ENCODE results near the gene STK38L.

STK38L gene

DNA sequence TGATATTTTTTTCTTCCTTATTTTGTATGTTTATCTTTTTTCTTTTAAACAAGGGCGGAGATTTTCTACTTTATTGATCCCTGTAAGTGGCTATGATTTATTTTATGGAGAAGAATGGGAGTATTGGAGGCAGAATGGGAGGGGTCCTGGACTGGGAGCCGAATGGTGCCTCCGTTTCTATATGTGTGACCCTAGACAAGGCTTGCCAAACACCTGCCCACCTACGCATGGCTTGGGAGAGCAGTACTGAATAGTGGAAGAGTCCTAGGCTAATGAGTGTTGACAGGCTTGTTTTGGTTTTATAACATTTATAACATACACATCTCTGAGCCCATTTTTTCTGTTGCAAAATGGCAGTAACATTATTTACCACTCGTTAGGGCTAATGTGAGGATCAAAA, 29.0 kb downstream of the STK38L start:
- Histone ChIP-seq H3K4me3 (ENCODE audit: low read length in 2 of 2) (peak overlapping the region in 1 of 2 donors; percentile 34), H3K9ac (ENCODE audit: low read depth in 1 of 2, low read length in 2 of 2) (peak overlapping the region in 1 of 2 donors; percentile 13), H3K4me1 (ENCODE audit: control insufficient read depth in 2 of 2, insufficient read depth in 2 of 2, low read length in 2 of 2) (peaks cover 21 to 45% of the 10 kb centered on the region in 2 donors)

DNA sequence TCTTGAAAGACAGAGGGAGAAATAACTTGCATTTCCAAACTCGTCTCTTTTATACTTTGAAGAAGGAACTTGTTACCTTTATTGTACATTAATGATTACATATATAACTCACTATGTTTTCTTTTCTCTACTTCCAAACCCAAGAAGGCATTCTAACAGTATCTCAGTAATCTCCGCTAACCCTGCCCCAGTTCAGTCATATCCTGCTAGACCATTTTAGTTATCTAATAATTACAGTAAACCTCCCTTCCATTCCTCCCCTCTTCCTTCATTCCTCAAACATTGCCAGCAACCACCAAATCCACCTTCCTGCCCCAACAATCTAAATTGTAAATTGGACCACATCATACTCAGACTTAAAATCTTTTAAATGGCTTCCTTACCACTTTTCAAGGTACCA, 30.6 kb downstream of the STK38L start:
- H3K27ac ChIP-seq (ENCODE audit: low read depth in 2 of 2, low read length in 2 of 2) = no peak overlapping the region
- no peaks in the 10 kb centered on the region for H3K36me3 ChIP-seq (ENCODE audit: control insufficient read depth in 2 of 2, insufficient read depth in 2 of 2, low read length in 2 of 2)
- no peak overlapping the region for H3K4me3 ChIP-seq (ENCODE audit: low read length in 2 of 2)
- H3K9me3 ChIP-seq (ENCODE audit: control insufficient read depth in 2 of 2, low read length in 2 of 2) = no peaks in the 10 kb centered on the region
- H3K9ac ChIP-seq (ENCODE audit: low read depth in 1 of 2, low read length in 2 of 2) = no peak overlapping the region
- peaks cover 29 to 54% of the 10 kb centered on the region in 2 donors for H3K4me1 ChIP-seq (ENCODE audit: control insufficient read depth in 2 of 2, insufficient read depth in 2 of 2, low read length in 2 of 2)
- no peaks in the 10 kb centered on the region for H3K27me3 ChIP-seq (ENCODE audit: control insufficient read depth in 2 of 2, insufficient read depth in 2 of 2, low read length in 2 of 2)

More for the DNA sequence above, 29.0 kb downstream of the STK38L start:
- Histone ChIP-seq H3K27me3 (ENCODE audit: control insufficient read depth in 2 of 2, insufficient read depth in 2 of 2, low read length in 2 of 2) (no peaks in the 10 kb centered on the region), H3K9me3 (ENCODE audit: control insufficient read depth in 2 of 2, low read length in 2 of 2) (no peaks in the 10 kb centered on the region), H3K36me3 (ENCODE audit: control insufficient read depth in 2 of 2, insufficient read depth in 2 of 2, low read length in 2 of 2) (no peaks in the 10 kb centered on the region), H3K27ac (ENCODE audit: low read depth in 2 of 2, low read length in 2 of 2) (peak overlapping the region; percentile 73 to 77)

DNA sequence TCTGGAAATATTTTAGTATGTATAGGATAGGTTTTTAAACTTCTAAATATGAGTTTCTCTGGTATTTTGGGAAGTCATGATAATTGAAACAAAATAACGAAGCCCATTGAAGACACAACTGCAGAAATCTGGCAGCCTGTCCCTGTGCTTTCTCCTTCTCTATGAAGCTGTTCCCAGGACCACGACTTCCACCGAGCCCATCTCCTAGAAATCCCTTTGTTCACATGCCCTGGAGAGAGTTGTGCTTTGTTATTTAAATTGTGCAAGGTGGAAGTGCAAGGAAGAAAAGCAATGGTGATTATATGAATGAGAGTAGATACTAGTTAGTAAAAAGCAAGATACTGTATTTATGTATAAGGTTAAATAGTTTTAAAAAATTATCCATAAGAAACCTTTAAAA, 32.2 kb downstream of the STK38L start:
- Histone ChIP-seq H3K4me1 (ENCODE audit: control insufficient read depth in 2 of 2, insufficient read depth in 2 of 2, low read length in 2 of 2) (peaks cover 35 to 61% of the 10 kb centered on the region in 2 donors), H3K27me3 (ENCODE audit: control insufficient read depth in 2 of 2, insufficient read depth in 2 of 2, low read length in 2 of 2) (no peaks in the 10 kb centered on the region), H3K36me3 (ENCODE audit: control insufficient read depth in 2 of 2, insufficient read depth in 2 of 2, low read length in 2 of 2) (no peaks in the 10 kb centered on the region), H3K27ac (ENCODE audit: low read depth in 2 of 2, low read length in 2 of 2) (no peak overlapping the region), H3K4me3 (ENCODE audit: low read length in 2 of 2) (no peak overlapping the region), H3K9me3 (ENCODE audit: control insufficient read depth in 2 of 2, low read length in 2 of 2) (no peaks in the 10 kb centered on the region), H3K9ac (ENCODE audit: low read depth in 1 of 2, low read length in 2 of 2) (no peak overlapping the region)

DNA sequence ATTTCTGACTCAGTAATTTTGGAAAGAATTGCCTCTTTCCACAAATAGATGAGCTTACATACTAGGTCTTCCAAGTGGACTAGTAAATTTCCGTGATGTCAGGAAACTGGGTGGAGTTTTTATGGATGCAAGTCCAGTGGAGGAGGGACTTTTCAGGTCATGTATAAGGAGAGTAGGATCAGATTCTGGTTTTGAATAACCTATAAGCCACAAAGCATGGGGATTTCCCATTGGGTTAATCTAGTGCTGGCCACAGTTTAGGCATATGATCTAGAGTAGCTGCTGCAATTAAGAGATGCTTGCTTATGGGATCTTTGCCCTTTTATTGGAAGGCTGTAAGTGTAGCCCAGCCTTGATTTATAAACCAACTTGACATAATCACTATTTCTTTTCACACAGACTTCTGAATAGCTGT, 33.8 kb downstream of the STK38L start:
- H3K4me1 ChIP-seq (ENCODE audit: control insufficient read depth in 2 of 2, insufficient read depth in 2 of 2, low read length in 2 of 2) = peaks cover 25 to 50% of the 10 kb centered on the region in 2 donors
- no peak overlapping the region for H3K4me3 ChIP-seq (ENCODE audit: low read length in 2 of 2)
- H3K27me3 ChIP-seq (ENCODE audit: control insufficient read depth in 2 of 2, insufficient read depth in 2 of 2, low read length in 2 of 2) = no peaks in the 10 kb centered on the region
- no peak overlapping the region for H3K9ac ChIP-seq (ENCODE audit: low read depth in 1 of 2, low read length in 2 of 2)
- H3K27ac ChIP-seq (ENCODE audit: low read depth in 2 of 2, low read length in 2 of 2) = peak overlapping the region; percentile 62 to 69
- no peaks in the 10 kb centered on the region for H3K36me3 ChIP-seq (ENCODE audit: control insufficient read depth in 2 of 2, insufficient read depth in 2 of 2, low read length in 2 of 2)
- no peaks in the 10 kb centered on the region for H3K9me3 ChIP-seq (ENCODE audit: control insufficient read depth in 2 of 2, low read length in 2 of 2)

DNA sequence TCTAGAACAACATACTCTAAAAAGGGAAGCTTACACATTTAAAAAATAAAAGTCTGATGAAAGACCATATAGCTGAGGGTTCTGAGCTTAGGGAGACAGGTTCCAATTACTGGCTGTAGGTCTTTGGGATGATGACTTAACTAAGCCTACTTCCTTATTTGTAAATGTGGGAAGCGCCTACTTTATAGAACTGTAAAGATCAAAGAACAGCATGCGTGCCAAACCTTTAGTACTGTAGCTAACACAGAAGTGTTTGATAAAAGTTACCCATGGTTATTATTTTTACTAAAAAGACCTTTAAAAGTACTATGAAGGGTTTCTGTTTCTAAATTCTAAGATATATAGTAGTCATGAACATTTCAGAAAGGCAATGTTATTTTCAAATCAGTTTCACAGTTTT, 35.7 kb downstream of the STK38L start:
- Histone ChIP-seq H3K9me3 (ENCODE audit: control insufficient read depth in 2 of 2, low read length in 2 of 2) (no peaks in the 10 kb centered on the region), H3K9ac (ENCODE audit: low read depth in 1 of 2, low read length in 2 of 2) (no peak overlapping the region), H3K36me3 (ENCODE audit: control insufficient read depth in 2 of 2, insufficient read depth in 2 of 2, low read length in 2 of 2) (no peaks in the 10 kb centered on the region), H3K27ac (ENCODE audit: low read depth in 2 of 2, low read length in 2 of 2) (peak overlapping the region; percentile 34 to 65), H3K4me3 (ENCODE audit: low read length in 2 of 2) (peak overlapping the region in 1 of 2 donors; percentile 28), H3K4me1 (ENCODE audit: control insufficient read depth in 2 of 2, insufficient read depth in 2 of 2, low read length in 2 of 2) (peaks cover 19 to 39% of the 10 kb centered on the region in 2 donors), H3K27me3 (ENCODE audit: control insufficient read depth in 2 of 2, insufficient read depth in 2 of 2, low read length in 2 of 2) (no peaks in the 10 kb centered on the region)

DNA sequence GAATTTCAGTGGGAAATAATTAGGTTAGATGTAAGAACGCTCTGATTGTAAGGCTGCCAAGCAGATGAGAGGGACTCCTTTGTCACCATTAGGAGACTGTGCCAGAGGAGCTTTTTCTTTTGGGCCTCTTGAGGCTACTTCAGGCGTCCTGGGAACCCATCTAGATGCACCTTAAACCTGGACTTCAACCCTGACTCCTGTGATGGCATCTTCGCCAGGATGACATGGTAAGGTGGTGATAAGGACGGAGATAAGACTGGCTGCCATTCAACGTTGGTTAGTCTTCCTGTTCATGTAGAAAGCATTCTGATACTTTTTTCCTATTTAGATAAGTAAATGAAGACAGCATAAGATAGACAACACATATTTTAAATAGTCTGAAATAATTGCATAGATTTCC, 36.3 kb downstream of the STK38L start:
- no peak overlapping the region for H3K9ac ChIP-seq (ENCODE audit: low read depth in 1 of 2, low read length in 2 of 2)
- peak overlapping the region in 1 of 2 donors; percentile 28 for H3K4me3 ChIP-seq (ENCODE audit: low read length in 2 of 2)
- no peaks in the 10 kb centered on the region for H3K36me3 ChIP-seq (ENCODE audit: control insufficient read depth in 2 of 2, insufficient read depth in 2 of 2, low read length in 2 of 2)
- H3K27ac ChIP-seq (ENCODE audit: low read depth in 2 of 2, low read length in 2 of 2) = peak overlapping the region; percentile 34 to 65
- H3K27me3 ChIP-seq (ENCODE audit: control insufficient read depth in 2 of 2, insufficient read depth in 2 of 2, low read length in 2 of 2) = no peaks in the 10 kb centered on the region
- H3K4me1 ChIP-seq (ENCODE audit: control insufficient read depth in 2 of 2, insufficient read depth in 2 of 2, low read length in 2 of 2) = peaks cover 19 to 38% of the 10 kb centered on the region in 2 donors
- H3K9me3 ChIP-seq (ENCODE audit: control insufficient read depth in 2 of 2, low read length in 2 of 2) = no peaks in the 10 kb centered on the region

DNA sequence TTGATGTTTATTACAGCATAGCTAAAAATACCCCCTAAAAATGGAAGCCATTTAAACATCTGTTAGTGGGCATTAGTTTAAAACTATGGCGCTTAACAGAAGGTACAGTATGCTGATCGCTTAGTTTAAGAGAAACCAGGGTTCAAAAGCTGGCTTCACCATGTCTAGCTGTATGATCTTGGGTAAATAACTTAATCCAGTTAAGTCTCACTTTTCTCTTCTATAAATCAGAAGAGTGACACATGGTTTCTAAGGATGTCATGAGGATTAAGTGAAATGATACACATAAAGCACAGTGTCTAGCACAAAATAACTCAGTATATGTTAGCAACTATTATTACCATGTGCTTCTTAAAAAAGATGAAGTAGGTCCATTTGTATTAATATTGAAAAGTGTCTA, 38.7 kb downstream of the STK38L start:
- Histone ChIP-seq H3K4me1 (ENCODE audit: control insufficient read depth in 2 of 2, insufficient read depth in 2 of 2, low read length in 2 of 2) (peaks cover 14 to 28% of the 10 kb centered on the region in 2 donors), H3K27ac (ENCODE audit: low read depth in 2 of 2, low read length in 2 of 2) (no peak overlapping the region), H3K9ac (ENCODE audit: low read depth in 1 of 2, low read length in 2 of 2) (no peak overlapping the region), H3K36me3 (ENCODE audit: control insufficient read depth in 2 of 2, insufficient read depth in 2 of 2, low read length in 2 of 2) (no peaks in the 10 kb centered on the region), H3K4me3 (ENCODE audit: low read length in 2 of 2) (no peak overlapping the region), H3K9me3 (ENCODE audit: control insufficient read depth in 2 of 2, low read length in 2 of 2) (no peaks in the 10 kb centered on the region), H3K27me3 (ENCODE audit: control insufficient read depth in 2 of 2, insufficient read depth in 2 of 2, low read length in 2 of 2) (no peaks in the 10 kb centered on the region)

DNA sequence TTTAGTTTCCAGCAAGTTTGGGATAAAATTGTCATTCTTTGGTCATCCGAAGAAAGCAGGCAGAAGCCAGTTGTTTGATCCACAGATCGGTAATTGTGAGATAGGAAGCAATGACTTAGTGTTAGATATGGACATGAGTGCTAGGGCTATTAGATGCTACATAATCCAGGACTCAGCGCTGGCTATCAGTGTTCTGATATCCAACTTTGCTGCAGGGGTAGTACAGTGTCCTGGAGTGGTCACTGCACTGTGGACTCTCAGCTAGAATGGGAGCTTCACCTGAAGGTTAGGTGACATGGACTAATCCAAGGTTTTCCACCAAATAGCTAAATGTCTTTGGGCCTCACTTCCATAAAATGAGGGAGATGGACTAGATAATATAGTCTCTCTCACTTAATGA, 39.9 kb downstream of the STK38L start:
- Histone ChIP-seq H3K27ac (ENCODE audit: low read depth in 2 of 2, low read length in 2 of 2) (no peak overlapping the region), H3K36me3 (ENCODE audit: control insufficient read depth in 2 of 2, insufficient read depth in 2 of 2, low read length in 2 of 2) (no peaks in the 10 kb centered on the region), H3K4me3 (ENCODE audit: low read length in 2 of 2) (no peak overlapping the region), H3K9ac (ENCODE audit: low read depth in 1 of 2, low read length in 2 of 2) (no peak overlapping the region), H3K9me3 (ENCODE audit: control insufficient read depth in 2 of 2, low read length in 2 of 2) (no peaks in the 10 kb centered on the region), H3K27me3 (ENCODE audit: control insufficient read depth in 2 of 2, insufficient read depth in 2 of 2, low read length in 2 of 2) (no peaks in the 10 kb centered on the region), H3K4me1 (ENCODE audit: control insufficient read depth in 2 of 2, insufficient read depth in 2 of 2, low read length in 2 of 2) (peaks cover 6 to 19% of the 10 kb centered on the region in 2 donors)

DNA sequence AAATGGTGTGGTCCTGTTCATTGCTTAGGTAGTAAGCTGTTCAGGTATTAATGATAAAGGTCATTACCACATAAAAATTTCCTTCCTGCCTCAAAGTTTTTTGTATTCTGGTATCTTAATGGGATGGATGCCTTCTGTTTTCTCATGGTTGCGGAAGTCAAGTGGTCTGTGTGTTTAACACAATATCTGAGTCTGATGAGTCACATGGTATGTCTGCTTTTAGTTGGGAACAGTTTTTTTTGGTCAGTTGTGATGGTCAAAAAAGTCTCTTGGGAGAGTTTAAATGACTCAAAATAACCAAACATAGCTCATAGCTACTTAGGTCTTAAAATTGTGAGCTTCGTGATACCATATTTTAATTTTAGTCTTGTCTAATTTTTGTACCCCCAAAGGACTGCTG, 40.7 kb downstream of the STK38L start:
- Histone ChIP-seq H3K9me3 (ENCODE audit: control insufficient read depth in 2 of 2, low read length in 2 of 2) (no peaks in the 10 kb centered on the region), H3K27me3 (ENCODE audit: control insufficient read depth in 2 of 2, insufficient read depth in 2 of 2, low read length in 2 of 2) (no peaks in the 10 kb centered on the region), H3K4me3 (ENCODE audit: low read length in 2 of 2) (no peak overlapping the region), H3K27ac (ENCODE audit: low read depth in 2 of 2, low read length in 2 of 2) (no peak overlapping the region), H3K9ac (ENCODE audit: low read depth in 1 of 2, low read length in 2 of 2) (no peak overlapping the region), H3K4me1 (ENCODE audit: control insufficient read depth in 2 of 2, insufficient read depth in 2 of 2, low read length in 2 of 2) (peaks cover 6 to 16% of the 10 kb centered on the region in 2 donors), H3K36me3 (ENCODE audit: control insufficient read depth in 2 of 2, insufficient read depth in 2 of 2, low read length in 2 of 2) (no peaks in the 10 kb centered on the region)

DNA sequence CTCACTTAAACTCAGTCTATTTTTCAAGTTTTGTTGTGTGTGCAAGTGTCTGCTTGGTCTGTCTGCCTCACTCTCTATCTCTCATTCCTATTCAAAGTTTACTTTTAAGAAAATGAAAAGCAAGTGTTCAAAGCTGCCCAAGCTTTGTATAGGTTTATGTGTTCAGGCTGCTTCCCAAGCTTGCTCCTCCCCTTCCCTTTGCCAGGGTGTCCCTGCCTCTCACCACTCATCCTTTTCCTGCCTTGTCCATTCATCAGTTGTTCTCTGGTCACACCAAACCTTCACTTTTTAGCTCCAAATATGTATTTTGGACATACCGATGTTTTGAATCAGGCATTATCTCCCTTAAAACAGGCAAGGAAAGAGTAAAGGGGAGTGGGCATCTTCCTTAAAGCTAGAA, 41.3 kb downstream of the STK38L start:
- peaks cover 2 to 18% of the 10 kb centered on the region in 2 donors for H3K4me1 ChIP-seq (ENCODE audit: control insufficient read depth in 2 of 2, insufficient read depth in 2 of 2, low read length in 2 of 2)
- no peaks in the 10 kb centered on the region for H3K27me3 ChIP-seq (ENCODE audit: control insufficient read depth in 2 of 2, insufficient read depth in 2 of 2, low read length in 2 of 2)
- H3K4me3 ChIP-seq (ENCODE audit: low read length in 2 of 2) = no peak overlapping the region
- H3K9me3 ChIP-seq (ENCODE audit: control insufficient read depth in 2 of 2, low read length in 2 of 2) = no peaks in the 10 kb centered on the region
- H3K9ac ChIP-seq (ENCODE audit: low read depth in 1 of 2, low read length in 2 of 2) = no peak overlapping the region
- H3K27ac ChIP-seq (ENCODE audit: low read depth in 2 of 2, low read length in 2 of 2) = no peak overlapping the region
- no peaks in the 10 kb centered on the region for H3K36me3 ChIP-seq (ENCODE audit: control insufficient read depth in 2 of 2, insufficient read depth in 2 of 2, low read length in 2 of 2)

DNA sequence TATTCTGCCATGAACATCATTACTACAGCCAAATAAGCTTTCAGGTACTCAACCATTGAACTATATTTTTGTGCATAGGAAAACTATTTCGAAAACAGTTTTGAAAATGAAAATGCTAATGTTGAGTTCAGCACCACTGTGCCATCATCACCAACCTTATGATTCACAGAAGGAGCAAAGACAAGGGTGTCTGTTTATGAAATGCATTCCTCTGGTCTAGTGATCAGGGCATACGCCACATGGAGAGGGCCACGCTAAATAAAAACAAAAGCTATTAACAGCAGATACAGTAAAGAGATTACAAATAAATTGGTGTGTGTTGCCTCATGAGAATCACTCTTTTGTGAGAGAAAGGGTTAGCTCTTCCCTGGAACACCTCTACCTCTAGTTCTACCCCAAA, 45.3 kb downstream of the STK38L start:
- Histone ChIP-seq H3K9me3 (ENCODE audit: control insufficient read depth in 2 of 2, low read length in 2 of 2) (no peaks in the 10 kb centered on the region), H3K4me1 (ENCODE audit: control insufficient read depth in 2 of 2, insufficient read depth in 2 of 2, low read length in 2 of 2) (peaks cover 9 to 21% of the 10 kb centered on the region in 2 donors), H3K4me3 (ENCODE audit: low read length in 2 of 2) (no peak overlapping the region), H3K9ac (ENCODE audit: low read depth in 1 of 2, low read length in 2 of 2) (no peak overlapping the region), H3K27ac (ENCODE audit: low read depth in 2 of 2, low read length in 2 of 2) (no peak overlapping the region), H3K27me3 (ENCODE audit: control insufficient read depth in 2 of 2, insufficient read depth in 2 of 2, low read length in 2 of 2) (no peaks in the 10 kb centered on the region), H3K36me3 (ENCODE audit: control insufficient read depth in 2 of 2, insufficient read depth in 2 of 2, low read length in 2 of 2) (no peaks in the 10 kb centered on the region)

All from mucosa of rectum (tissue), 2 donors.